K562 (cell line): ENCODE results near the gene TUT4. TPM values are rescaled to one million over a fixed set of nuclear protein-coding genes. Genes with fewer than 3 reads are reported as not detected.
A peak's percentile ranks its signal among the peaks of the same experiment; 100 is the strongest.

ENCODE experiments used
- CCNT2 ChIP-seq: IDR thresholded peaks from 2 replicates; pipeline ENCODE4 v1.6.1; 2011; ENCODE audit warnings: borderline replicate concordance, low read depth, mild to moderate bottlenecking, moderate library complexity, mixed read lengths, low read length; ENCODE audit not compliant: insufficient read length; ENCODE audit errors: extremely low read depth
- DMBX1 ChIP-seq: fragments of 250-450 bp; sonication (Bioruptor Pico); IDR thresholded peaks from 2 replicates; pipeline ENCODE4 v1.8.0; 2022; ENCODE audit warnings: inconsistent platforms, mild to moderate bottlenecking, moderate library complexity, borderline replicate concordance
- ERF ChIP-seq: fragments of 450-650 bp; formaldehyde crosslinking; IDR thresholded peaks from 2 replicates; pipeline ENCODE4 v1.4.0; 2020; ENCODE audit warnings: mild to moderate bottlenecking, mixed read lengths
- EZH2 ChIP-seq: IDR thresholded peaks from 2 replicates; pipeline ENCODE4 v1.6.1; 2012; ENCODE audit warnings: low read depth, mild to moderate bottlenecking, inconsistent platforms, low read length, borderline replicate concordance
- HDAC8 ChIP-seq: fragments of 450-650 bp; IDR thresholded peaks from 2 replicates; pipeline ENCODE4 v1.6.1; 2016; ENCODE audit warnings: mild to moderate bottlenecking, missing genetic modification characterization, moderate library complexity, missing compliant biosample characterization
- HDGF ChIP-seq: fragments of 450-650 bp; IDR thresholded peaks from 2 replicates; pipeline ENCODE4 v1.6.1; 2016
- HNRNPL ChIP-seq: fragments of 200-400 bp; formaldehyde crosslinking; IDR thresholded peaks from 2 replicates; pipeline ENCODE4 v1.6.1; 2017; ENCODE audit warnings: low read depth, mild to moderate bottlenecking, low read length
- IFI16 ChIP-seq: fragments of 250-450 bp; sonication (Bioruptor Pico); IDR thresholded peaks from 2 replicates; pipeline ENCODE4 v2.1.2; 2022; ENCODE audit warnings: mild to moderate bottlenecking, inconsistent platforms
- POLR2AphosphoS5 ChIP-seq: IDR thresholded peaks from 2 replicates; pipeline ENCODE4 v1.6.1; 2011; ENCODE audit warnings: mild to moderate bottlenecking, low read depth, low read length, moderate library complexity; ENCODE audit not compliant: control insufficient read depth, insufficient read depth
- POLR2G ChIP-seq: fragments of 200-400 bp; formaldehyde crosslinking; IDR thresholded peaks from 2 replicates; pipeline ENCODE4 v1.6.1; 2017; ENCODE audit warnings: low read depth, mild to moderate bottlenecking, antibody characterized with exemption, low read length, moderate library complexity
- PRPF4 ChIP-seq: fragments of 200-400 bp; formaldehyde crosslinking; IDR thresholded peaks from one replicate; pipeline ENCODE4 v1.6.1; 2017; ENCODE audit warnings: low read length, low read depth, mild to moderate bottlenecking; ENCODE audit not compliant: insufficient read depth, poor library complexity, severe bottlenecking
- TEAD1 ChIP-seq, 2 experiments: fragments of 450-650 bp in 1 of 2; sonication (generic) in 1 of 2; formaldehyde crosslinking; IDR thresholded peaks; 2 replicates each; pipeline versions ENCODE4 v1.4.0 to v1.8.0; 2020 to 2022; ENCODE audit warnings: mild to moderate bottlenecking in 2 of 2, missing genetic modification reagents in 1 of 2
- polyA plus RNA-seq, 8 experiments: library from polyadenylated mRNA; depleted of rRNA in 4 of 8; stranded (reverse) in 5 of 8; unstranded in 3 of 8; fragments of >200 nt; fragmentation: Nextera tagmentation in 2 of 8; fragmentation: Illumina TruSeq in 1 of 8; extraction: Ambion mirVana in 2 of 8; extraction: Trizol in 1 of 8; gene quantifications; 2 replicates each; pipeline versions ENCODE4 v1.2.1 to v1.2.3, GENCODE V29; 2011 to 2014; ENCODE audit warnings: inconsistent platforms in 1 of 8, missing spikeins in 1 of 8
- total RNA-seq, 7 experiments: library from RNA; depleted of rRNA in 6 of 7; stranded (reverse); fragments of >200 nt in 6 of 7; fragmentation: Illumina TruSeq in 2 of 7; extraction: Trizol in 2 of 7; gene quantifications; 2 replicates each; pipeline versions ENCODE4 v1.2.1 to v1.2.3, GENCODE V29; 2011 to 2021; ENCODE audit warnings: low replicate concordance in 1 of 7
- TF ChIP-seq, protein P1 (sequence below): fragments of 250-450 bp; sonication (Bioruptor Pico); IDR thresholded peaks from 2 replicates; pipeline ENCODE4 v1.4.0; 2020; ENCODE audit warnings: mild to moderate bottlenecking, moderate library complexity
- TF ChIP-seq, protein P2 (sequence below): sonication (generic); formaldehyde crosslinking; IDR thresholded peaks from 2 replicates; pipeline ENCODE4 v1.8.0; 2023; ENCODE audit warnings: missing genetic modification reagents, mild to moderate bottlenecking, borderline replicate concordance
- TF ChIP-seq, protein P3 (sequence below): fragments of 200-800 bp; sonication (Bioruptor generic); IDR thresholded peaks from 2 replicates; pipeline ENCODE4 v1.6.1; 2017; ENCODE audit warnings: missing genetic modification characterization, missing compliant biosample characterization

Gene TUT4
- total and polyA plus RNA-seq, 9 of the 15 experiments (the other 6 are each of a cell fraction or from before 2014, with no cell fraction given), result 15.8 to 53.5 (median 36.7) TPM

DNA sequence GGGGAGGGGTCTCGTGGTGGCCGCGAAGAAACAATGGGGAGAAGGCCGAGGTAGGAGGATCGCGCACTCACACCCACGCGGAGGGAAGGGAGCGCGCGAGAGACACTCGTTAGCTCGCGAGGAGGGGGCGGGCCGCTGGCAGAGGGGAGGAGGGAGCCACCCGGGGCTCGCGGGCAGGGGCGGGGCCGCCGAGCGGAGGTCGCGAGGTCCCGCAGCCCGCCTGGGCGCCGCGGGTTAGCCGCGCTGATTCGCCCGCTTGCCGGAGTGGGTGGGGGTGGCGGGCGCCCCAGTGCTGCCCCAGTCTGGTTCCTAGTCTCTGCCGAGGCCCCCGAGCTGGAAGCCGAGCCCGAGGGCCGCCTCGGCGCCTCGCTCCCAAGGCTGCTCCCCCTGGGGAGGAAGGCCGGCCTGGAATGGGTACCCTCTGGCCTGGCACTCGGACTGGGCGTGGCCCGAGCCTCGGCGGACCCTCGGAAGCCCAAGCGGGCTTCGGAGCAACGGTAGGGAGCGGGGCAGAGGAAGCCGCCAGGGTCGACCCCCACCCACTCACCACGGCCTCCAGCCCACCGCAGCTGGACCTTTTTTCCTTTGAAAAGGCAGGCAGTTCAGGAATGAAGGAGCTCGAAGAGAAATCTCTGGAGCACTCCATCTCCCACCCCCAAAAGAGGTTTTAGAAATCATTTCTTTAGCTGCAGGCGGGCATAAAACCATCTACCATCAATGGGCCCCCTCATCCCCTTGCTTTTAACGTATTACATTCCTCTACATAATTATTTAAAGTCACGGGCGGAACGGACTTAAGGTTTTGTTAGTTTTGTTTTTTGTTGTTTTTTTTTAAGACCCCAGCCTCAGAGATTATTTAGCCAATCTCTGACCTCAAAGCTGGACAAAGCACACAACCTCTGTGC lies 722 bp upstream of the TUT4 start (continued):
- TF ChIP-seq ERF (CRISPR knock-in tag) (peak; percentile 55; the same call in 1 of the 2 replicates), CCNT2 (peak; percentile 75), PRPF4 (no peak), TEAD1 (CRISPR knock-in tag; IDR thresholded peaks at IDR 0.05) (peak in 1 of 2 experiments; percentile 69; a peak in 1 of 4 replicates), POLR2AphosphoS5 (peak; percentile 53; the same call in 1 of the 2 replicates), HDGF (no peak), HDAC8 (0 out of 2 replicates have a peak, but pooled peaks have one; percentile 25), DMBX1 (CRISPR knock-in tag) (no peak), POLR2G (peak; percentile 82), HNRNPL (peak; percentile 82), IFI16 (no peak), EZH2 (no peak)
- TF ChIP-seq, protein P1, sequence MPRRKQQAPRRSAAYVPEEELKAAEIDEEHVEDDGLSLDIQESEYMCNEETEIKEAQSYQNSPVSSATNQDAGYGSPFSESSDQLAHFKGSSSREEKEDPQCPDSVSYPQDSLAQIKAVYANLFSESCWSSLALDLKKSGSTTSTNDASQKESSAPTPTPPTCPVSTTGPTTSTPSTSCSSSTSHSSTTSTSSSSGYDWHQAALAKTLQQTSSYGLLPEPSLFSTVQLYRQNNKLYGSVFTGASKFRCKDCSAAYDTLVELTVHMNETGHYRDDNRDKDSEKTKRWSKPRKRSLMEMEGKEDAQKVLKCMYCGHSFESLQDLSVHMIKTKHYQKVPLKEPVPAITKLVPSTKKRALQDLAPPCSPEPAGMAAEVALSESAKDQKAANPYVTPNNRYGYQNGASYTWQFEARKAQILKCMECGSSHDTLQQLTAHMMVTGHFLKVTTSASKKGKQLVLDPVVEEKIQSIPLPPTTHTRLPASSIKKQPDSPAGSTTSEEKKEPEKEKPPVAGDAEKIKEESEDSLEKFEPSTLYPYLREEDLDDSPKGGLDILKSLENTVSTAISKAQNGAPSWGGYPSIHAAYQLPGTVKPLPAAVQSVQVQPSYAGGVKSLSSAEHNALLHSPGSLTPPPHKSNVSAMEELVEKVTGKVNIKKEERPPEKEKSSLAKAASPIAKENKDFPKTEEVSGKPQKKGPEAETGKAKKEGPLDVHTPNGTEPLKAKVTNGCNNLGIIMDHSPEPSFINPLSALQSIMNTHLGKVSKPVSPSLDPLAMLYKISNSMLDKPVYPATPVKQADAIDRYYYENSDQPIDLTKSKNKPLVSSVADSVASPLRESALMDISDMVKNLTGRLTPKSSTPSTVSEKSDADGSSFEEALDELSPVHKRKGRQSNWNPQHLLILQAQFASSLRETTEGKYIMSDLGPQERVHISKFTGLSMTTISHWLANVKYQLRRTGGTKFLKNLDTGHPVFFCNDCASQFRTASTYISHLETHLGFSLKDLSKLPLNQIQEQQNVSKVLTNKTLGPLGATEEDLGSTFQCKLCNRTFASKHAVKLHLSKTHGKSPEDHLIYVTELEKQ (CRISPR knock-in tag), result no peak
- TF ChIP-seq, protein P2, sequence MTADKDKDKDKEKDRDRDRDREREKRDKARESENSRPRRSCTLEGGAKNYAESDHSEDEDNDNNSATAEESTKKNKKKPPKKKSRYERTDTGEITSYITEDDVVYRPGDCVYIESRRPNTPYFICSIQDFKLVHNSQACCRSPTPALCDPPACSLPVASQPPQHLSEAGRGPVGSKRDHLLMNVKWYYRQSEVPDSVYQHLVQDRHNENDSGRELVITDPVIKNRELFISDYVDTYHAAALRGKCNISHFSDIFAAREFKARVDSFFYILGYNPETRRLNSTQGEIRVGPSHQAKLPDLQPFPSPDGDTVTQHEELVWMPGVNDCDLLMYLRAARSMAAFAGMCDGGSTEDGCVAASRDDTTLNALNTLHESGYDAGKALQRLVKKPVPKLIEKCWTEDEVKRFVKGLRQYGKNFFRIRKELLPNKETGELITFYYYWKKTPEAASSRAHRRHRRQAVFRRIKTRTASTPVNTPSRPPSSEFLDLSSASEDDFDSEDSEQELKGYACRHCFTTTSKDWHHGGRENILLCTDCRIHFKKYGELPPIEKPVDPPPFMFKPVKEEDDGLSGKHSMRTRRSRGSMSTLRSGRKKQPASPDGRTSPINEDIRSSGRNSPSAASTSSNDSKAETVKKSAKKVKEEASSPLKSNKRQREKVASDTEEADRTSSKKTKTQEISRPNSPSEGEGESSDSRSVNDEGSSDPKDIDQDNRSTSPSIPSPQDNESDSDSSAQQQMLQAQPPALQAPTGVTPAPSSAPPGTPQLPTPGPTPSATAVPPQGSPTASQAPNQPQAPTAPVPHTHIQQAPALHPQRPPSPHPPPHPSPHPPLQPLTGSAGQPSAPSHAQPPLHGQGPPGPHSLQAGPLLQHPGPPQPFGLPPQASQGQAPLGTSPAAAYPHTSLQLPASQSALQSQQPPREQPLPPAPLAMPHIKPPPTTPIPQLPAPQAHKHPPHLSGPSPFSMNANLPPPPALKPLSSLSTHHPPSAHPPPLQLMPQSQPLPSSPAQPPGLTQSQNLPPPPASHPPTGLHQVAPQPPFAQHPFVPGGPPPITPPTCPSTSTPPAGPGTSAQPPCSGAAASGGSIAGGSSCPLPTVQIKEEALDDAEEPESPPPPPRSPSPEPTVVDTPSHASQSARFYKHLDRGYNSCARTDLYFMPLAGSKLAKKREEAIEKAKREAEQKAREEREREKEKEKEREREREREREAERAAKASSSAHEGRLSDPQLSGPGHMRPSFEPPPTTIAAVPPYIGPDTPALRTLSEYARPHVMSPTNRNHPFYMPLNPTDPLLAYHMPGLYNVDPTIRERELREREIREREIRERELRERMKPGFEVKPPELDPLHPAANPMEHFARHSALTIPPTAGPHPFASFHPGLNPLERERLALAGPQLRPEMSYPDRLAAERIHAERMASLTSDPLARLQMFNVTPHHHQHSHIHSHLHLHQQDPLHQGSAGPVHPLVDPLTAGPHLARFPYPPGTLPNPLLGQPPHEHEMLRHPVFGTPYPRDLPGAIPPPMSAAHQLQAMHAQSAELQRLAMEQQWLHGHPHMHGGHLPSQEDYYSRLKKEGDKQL (CRISPR knock-in tag), result no peak; the same call in 1 of the 2 replicates
- TF ChIP-seq, protein P3, sequence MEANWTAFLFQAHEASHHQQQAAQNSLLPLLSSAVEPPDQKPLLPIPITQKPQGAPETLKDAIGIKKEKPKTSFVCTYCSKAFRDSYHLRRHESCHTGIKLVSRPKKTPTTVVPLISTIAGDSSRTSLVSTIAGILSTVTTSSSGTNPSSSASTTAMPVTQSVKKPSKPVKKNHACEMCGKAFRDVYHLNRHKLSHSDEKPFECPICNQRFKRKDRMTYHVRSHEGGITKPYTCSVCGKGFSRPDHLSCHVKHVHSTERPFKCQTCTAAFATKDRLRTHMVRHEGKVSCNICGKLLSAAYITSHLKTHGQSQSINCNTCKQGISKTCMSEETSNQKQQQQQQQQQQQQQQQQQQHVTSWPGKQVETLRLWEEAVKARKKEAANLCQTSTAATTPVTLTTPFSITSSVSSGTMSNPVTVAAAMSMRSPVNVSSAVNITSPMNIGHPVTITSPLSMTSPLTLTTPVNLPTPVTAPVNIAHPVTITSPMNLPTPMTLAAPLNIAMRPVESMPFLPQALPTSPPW, result peak; percentile 90
